IPS DF 6.9 (cell line): Measurements from ENCODE around the gene MAP4K2.
"Not testable (repeated sequence)": the region's sequence is repeated elsewhere in the genome, so short reads cannot be mapped to it uniquely, and the experiment has no call there.

Experiments used
- DNase-seq: peaks from one replicate; pipeline ENCODE4 v3.0.0-alpha.2; 2013; ENCODE audit warnings: low read depth, low spot score
- H3K27ac ChIP-seq: one replicate; pipeline ENCODE4 v1.5.1; 2013; ENCODE audit warnings: low read length, control low read depth
- H3K27me3 ChIP-seq: 2 replicates; pipeline ENCODE4 v1.6.1; 2013; ENCODE audit warnings: mild to moderate bottlenecking, low read length; ENCODE audit not compliant: control insufficient read depth, insufficient read depth
- H3K36me3 ChIP-seq: 2 replicates; pipeline ENCODE4 v1.6.1; 2013; ENCODE audit warnings: low read length; ENCODE audit not compliant: control insufficient read depth, insufficient read depth
- H3K4me1 ChIP-seq: 2 replicates; pipeline ENCODE4 v1.6.1; 2013; ENCODE audit warnings: low read length; ENCODE audit not compliant: control insufficient read depth, insufficient read depth
- H3K4me3 ChIP-seq: 2 replicates; pipeline ENCODE4 v1.5.1; 2013; ENCODE audit warnings: mild to moderate bottlenecking, low read length
- H3K9me3 ChIP-seq: 2 replicates; pipeline ENCODE4 v1.6.1; 2013; ENCODE audit warnings: low read length, inconsistent platforms; ENCODE audit not compliant: control insufficient read depth, insufficient read depth
- WGBS: extraction: QIAGEN DNeasy Blood & Tissue Kit; methylation state at CpG from one replicate; pipeline ENCODE4 v1.1.7; 2013; ENCODE audit warnings: mixed read lengths, missing lambda C conversion rate; ENCODE audit not compliant: insufficient read length, insufficient coverage; 5-methylcytosine and 5-hydroxymethylcytosine counted together

The MAP4K2 gene

DNA sequence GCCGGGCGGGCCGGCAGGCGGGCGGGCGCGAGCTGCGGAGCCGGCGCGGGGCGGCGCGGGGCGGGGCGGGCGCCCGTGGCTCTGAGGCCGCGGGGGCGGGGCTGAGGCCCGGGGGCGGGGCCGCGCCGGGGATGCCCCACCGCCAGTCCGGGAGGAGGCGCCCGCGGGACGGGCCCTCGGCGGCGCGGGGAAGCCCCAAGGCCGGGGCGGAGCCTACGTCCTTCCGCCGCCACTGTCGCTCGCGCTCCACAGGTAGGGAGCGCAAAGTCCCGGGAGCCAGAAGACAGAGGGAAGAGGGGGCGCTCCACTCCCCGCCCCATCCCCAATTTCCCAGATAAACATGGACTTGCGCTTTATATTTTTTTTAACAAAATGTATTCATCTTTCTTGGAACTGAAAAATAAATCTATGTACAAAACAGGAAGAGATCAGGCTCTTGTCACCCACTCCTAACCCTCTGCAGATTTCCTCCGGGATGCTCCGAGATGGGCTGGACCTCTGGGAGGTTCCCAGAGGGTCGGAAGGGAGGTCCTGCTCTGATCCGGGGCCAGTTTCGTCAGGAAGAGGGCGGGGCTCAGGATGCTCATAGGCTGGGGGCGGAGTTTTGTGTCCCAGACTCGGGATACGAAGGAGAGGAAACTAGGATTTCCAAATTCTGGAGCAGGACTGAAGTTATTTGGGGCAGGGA is at the start of gene MAP4K2:
MAP4K2 (minus strand) TSS at position 57 of the 688 bp plus-strand sequence. CDS start 65 bp downstream, outside the sequence.
- no peaks in the 10 kb centered on the region for H3K9me3 ChIP-seq
- peak; percentile 70 for DNase-seq
- no CpG with 5 or more reads among the region's 58 CpGs for WGBS
- H3K4me3 ChIP-seq: peak within 1 kb of the TSS; percentile 74; the same call in 1 of the 2 replicates
- peaks cover 14% of the 10 kb centered on the region; the same call in 1 of the 2 replicates for H3K36me3 ChIP-seq
- 0 out of 2 replicates have a peak, but pooled peaks cover 2% of the 10 kb centered on the region for H3K4me1 ChIP-seq
- H3K27me3 ChIP-seq: no peaks in the 10 kb centered on the region
- H3K27ac ChIP-seq: no peak within 1 kb of the TSS

DNA sequence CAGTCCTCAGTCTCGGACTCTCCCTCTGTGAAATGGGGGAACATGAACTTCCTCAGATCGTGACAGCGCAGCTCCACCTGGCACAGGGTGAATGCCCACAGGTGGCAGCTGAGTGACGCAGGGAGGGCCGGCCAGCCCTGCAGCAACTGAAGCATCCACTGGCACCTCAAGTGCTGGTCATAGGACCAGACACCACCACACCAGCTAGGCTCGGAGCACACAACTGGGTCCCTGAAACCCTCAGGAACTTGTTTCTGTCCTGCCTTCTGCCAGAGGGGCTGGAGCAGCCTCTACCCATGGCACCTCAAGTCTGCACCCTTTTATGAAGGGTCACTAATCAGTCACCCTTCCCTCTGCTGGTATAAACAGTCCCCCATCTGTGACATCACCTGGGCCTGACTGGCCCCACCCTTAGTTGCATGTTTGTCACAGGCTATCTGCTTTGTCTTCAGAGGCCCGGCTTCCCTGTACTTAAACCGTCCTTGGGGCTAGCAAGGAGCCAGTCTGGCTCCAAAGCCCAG is 48.9 kb upstream of the MAP4K2 start:
- no peak overlapping the region for H3K4me3 ChIP-seq
- WGBS: no CpG with 5 or more reads among the region's 8 CpGs
- no peaks in the 10 kb centered on the region for H3K27me3 ChIP-seq
- peaks cover 8% of the 10 kb centered on the region for H3K36me3 ChIP-seq
- no peaks in the 10 kb centered on the region for H3K9me3 ChIP-seq
- H3K27ac ChIP-seq: no peak overlapping the region
- DNase-seq: no peak
- H3K4me1 ChIP-seq: peaks cover 2% of the 10 kb centered on the region

DNA sequence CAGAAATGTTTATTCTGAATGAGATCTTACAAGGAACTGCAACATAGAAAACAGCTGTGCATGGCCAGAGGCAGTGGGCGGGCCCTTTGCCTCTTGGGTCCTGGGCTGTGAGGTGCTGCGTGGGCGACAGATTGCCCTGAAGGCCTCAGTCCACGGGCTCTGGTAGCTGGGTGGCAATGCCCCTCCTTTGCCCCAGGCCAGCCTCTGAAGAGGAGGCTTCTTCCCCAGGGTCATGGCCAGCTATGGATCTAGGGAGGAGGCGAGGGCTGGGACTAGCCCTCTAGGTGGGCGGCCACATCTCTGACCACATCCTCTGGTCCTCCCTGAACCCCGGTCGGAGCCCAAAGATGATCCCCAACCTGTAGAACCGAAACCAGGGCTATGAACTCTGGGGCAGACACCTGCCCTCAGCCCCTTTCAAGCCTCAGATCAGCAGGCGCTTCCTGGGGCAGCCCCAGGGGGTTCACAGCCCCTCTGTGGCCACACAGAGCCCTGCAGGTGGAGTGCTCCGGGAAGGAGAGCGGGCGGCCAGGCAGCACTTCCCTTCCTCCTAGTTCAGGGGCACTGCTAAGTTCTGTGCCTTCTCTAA is 48.1 kb upstream of the MAP4K2 start:
- WGBS: no CpG with 5 or more reads among the region's 13 CpGs
- Histone ChIP-seq H3K9me3 (no peaks in the 10 kb centered on the region), H3K27me3 (no peaks in the 10 kb centered on the region), H3K27ac (no peak overlapping the region), H3K4me1 (peaks cover 2% of the 10 kb centered on the region), H3K36me3 (peaks cover 8% of the 10 kb centered on the region), H3K4me3 (no peak overlapping the region)
- no peak for DNase-seq

DNA sequence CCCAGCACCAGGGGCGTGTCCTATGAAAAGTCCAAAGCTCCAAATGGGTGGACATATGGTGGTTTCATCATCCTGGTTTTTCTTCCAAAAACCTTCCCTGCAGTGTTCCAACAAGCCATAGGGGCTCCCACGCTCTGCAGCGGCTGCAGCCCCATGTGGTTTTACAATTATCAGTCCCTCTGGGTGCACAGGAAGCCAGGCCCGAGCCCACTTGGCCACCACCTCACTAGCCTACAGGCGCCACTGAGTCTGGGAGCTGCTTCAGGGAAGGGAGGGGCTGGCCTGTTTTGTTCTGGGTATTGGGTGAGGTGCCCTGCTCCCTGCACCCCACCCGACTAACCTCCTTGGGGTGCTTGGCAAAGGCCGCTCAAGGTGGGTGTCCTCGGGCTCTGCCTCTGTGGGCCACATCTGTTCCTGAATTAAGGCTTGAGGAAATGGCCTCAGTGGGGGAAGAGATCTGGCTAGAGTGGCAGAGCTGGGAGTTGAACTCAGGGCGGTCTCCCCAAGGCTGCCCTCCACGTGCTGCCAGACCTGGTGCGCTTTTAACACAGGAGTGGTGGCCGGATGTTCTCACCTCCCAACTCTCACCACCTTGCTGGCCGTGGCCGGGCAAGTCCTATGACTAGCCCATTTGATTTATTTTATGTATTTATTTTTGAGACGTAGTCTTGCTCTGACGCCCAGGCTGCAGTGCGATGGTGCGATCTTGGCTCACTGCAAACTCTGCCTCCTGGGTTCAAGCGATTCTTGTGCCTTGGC is 46.8 kb upstream of the MAP4K2 start:
- no CpG with 5 or more reads among the region's 19 CpGs for WGBS
- peaks cover 2% of the 10 kb centered on the region for H3K4me1 ChIP-seq
- peaks cover 6% of the 10 kb centered on the region for H3K36me3 ChIP-seq
- H3K27ac ChIP-seq: no peak overlapping the region
- no peak overlapping the region for H3K4me3 ChIP-seq
- H3K27me3 ChIP-seq: no peaks in the 10 kb centered on the region
- DNase-seq: no peak
- no peaks in the 10 kb centered on the region for H3K9me3 ChIP-seq

DNA sequence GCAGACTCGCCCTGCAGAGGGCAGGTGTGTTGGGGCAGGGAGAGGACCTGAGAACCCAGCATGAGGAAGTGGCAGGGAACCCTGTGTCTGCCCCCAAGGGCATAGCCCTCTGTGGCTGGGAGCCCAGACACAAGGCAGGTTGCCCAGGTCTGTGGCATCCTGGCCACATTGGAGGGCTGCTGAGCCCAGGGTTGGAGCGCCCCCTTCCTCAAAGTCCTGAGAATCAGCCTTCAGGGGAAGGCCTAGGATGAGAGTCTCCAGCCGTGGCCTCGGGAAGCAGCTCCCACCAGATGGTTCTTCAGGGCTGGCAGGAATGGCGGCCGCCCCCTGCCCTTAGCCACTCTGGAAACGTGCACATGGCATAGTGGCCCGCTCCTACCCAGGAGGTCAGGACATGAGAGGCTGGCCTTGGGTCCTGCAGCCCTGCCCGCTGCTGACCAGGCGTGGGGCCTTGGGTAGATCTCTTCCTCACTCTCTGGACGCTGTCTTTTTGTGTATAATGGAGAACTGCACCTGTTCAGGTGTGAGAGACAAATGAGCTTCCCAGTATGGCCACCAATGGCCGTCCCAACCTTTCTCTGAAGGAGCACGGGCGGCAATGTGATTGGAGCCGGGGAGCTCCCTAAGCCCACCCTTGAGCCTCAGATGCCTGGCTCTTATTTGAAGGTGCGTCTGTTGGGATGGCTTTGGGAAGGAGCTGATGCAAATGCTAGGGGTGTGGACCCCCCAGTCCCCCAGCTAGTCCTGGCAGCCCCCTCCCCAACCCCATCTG is 46.0 kb upstream of the MAP4K2 start:
- Histone ChIP-seq H3K4me1 (peaks cover 2% of the 10 kb centered on the region), H3K9me3 (no peaks in the 10 kb centered on the region), H3K36me3 (no peaks in the 10 kb centered on the region), H3K27me3 (no peaks in the 10 kb centered on the region), H3K27ac (no peak overlapping the region), H3K4me3 (no peak overlapping the region)
- no peak for DNase-seq
- WGBS: no CpG with 5 or more reads among the region's 16 CpGs

DNA sequence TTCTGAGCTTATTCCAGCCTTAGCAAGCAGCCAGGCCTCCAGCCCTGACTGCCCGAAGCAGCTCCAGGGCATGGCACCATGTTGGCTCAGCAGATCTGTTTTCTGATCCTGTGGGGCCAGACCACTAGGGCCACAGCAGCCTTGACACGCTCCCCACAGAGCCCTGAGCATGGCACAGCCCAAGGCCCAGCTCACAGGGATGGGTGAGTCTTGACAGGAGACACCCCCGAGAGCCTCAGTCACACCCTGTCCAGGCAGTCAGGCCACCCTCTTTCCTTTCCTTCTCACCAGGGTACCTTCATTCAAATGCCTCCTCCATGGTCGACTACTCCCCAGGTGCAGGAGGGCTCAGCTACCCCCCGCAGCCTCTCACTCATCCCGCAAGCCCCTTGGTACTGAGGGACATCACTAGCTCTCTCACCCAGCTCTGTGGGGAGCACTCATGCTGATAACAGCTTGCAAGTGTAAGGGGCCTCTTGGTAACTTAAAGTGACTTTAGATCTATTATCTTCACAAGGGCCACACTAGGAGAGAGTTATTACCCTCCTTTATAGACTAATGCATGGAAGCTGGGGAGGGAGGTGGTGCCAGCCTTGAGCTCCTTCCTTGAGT is 45.3 kb upstream of the MAP4K2 start:
- WGBS: no CpG with 5 or more reads among the region's 6 CpGs
- H3K27ac ChIP-seq: no peak overlapping the region

DNA sequence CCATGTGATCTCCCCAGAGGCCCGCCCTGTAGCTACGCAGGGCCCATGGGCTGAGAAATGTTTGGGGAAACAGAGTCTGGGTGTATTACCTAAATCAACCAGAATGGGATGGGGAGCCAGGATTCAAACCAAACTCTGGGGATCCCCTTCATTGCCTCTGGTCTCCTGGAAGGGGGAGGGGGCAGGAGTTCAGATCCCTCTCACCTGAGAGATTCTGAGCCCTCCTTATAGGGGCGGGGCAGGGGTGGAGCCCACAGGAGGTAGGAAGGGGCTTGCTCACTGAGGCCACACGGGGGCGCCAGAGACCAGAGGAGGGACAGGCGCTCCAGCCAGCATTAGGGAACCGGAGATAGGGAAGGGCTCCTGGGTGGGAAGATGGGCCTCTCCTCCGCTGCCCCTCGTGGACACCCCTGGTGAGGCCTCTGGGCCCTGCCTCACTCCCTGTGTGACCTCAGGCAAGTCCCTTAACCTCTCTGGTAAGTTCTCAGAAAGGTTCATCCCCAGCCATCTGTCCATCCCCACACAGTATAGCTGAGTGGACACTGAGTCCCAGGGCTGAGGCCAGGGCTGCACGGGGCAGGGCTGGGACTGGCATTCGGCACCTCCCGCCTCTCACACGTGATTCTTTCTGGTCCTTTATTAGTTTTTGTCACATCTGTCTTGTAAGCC is 44.1 kb upstream of the MAP4K2 start:
- no peak overlapping the region for H3K4me3 ChIP-seq
- H3K9me3 ChIP-seq: no peaks in the 10 kb centered on the region
- DNase-seq: peak; percentile 89
- H3K27me3 ChIP-seq: no peaks in the 10 kb centered on the region
- WGBS: no CpG with 5 or more reads among the region's 13 CpGs
- no peaks in the 10 kb centered on the region for H3K36me3 ChIP-seq
- peaks cover 7% of the 10 kb centered on the region for H3K4me1 ChIP-seq
- no peak overlapping the region for H3K27ac ChIP-seq

More for the DNA sequence above, 45.3 kb upstream of the MAP4K2 start:
- Histone ChIP-seq H3K4me1 (peaks cover 3% of the 10 kb centered on the region), H3K27me3 (no peaks in the 10 kb centered on the region), H3K9me3 (no peaks in the 10 kb centered on the region), H3K4me3 (no peak overlapping the region), H3K36me3 (no peaks in the 10 kb centered on the region)
- no peak for DNase-seq

DNA sequence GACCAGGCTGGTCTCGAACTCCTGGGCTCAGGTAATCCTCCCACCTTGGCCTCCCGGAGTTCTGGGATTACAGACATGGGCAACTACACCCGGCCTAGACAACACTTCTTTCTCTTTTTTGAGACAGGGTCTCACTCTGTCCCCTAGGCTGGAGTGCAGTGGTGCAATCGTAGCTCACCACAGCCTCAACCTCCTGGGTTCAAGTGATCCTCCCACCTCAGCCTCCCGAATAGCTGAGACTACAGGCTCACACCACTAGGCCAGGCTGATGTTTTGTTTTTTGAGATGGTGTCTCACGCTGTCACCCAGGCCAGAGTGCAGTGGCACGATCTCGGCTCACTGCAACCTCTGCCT is 42.7 kb upstream of the MAP4K2 start:
- WGBS: no CpG with 5 or more reads among the region's 8 CpGs
- not testable (repeated sequence) for H3K27me3 ChIP-seq, H3K36me3 ChIP-seq, DNase-seq, H3K27ac ChIP-seq, H3K4me1 ChIP-seq, H3K9me3 ChIP-seq, H3K4me3 ChIP-seq

DNA sequence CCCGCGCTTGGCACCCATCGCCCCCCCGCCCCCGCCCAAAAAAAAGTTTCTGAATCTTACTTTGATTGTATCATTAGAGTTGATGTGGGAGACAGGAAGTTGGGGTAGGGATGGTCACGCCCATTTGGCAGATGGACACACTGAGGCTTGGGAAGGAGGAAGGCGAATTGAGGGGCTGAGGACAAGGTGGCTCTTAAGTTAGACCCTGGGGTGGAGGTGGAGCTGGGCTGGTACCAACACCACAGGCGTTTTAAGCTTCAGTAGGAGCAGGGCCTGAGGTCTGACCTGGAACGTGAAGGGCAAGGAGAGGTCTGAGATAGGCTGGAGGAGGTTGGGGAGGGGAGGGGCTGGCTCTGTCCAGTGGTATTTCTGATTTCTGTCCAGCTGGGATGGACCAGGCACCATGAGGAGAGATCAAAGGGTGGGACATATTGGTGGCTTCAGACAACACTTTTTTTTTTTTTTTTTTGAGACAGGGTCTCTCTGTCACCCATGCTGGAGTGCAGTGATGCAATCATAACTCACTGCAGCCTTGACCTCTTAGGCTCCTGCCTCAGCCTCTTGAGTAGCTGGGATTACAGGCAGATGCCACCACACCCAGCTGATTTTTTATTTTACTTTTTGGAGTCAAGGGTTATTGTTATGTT is 42.2 kb upstream of the MAP4K2 start:
- H3K4me1 ChIP-seq: peaks cover 7% of the 10 kb centered on the region
- H3K36me3 ChIP-seq: no peaks in the 10 kb centered on the region; the same call in 1 of the 2 replicates
- no CpG with 5 or more reads among the region's 9 CpGs for WGBS
- H3K27me3 ChIP-seq: no peaks in the 10 kb centered on the region
- no peaks in the 10 kb centered on the region for H3K9me3 ChIP-seq
- H3K4me3 ChIP-seq: peak overlapping the region; percentile 93; the same call in 1 of the 2 replicates
- no peak for DNase-seq
- H3K27ac ChIP-seq: no peak overlapping the region
